ENCODE data around the gene GRIN2A. TPM values are rescaled to one million over a fixed set of nuclear protein-coding genes. Genes with fewer than 3 reads are reported as not detected.

The GRIN2A gene
- total and polyA plus RNA-seq, 10 donors: under 0.01 to 0.10 (median 0.03) TPM; not detected in 7

GRCh38 chr16:10165643-10166042 lies 16.6 kb downstream of the GRIN2A start:
- Histone ChIP-seq H3K27ac (no peak overlapping the region), H3K9me3 (no peaks in the 10 kb centered on the region), H3K27me3 (replicated peaks in 1 of 7) (peaks cover 0 to 46% (median 0%) of the 10 kb centered on the region in 7 donors), H3K4me1 (no peaks in the 10 kb centered on the region), H3K36me3 (no peaks in the 10 kb centered on the region), H3K4me3 (no peak overlapping the region)
- DNase-seq: no peak
- intact Hi-C loops (cut with DNase I; ENCODE audit: low total_unique reads): no loop called here
- 52 to 82% (median 71%) methylated on average over 1 of the region's 1 CpG for WGBS, 5 donors
- TF ChIP-seq POLR2A (IDR thresholded peaks at IDR 0.05) (no peak), CTCF (IDR thresholded peaks at IDR 0.05 in 8 of 11, conservative IDR thresholded peaks at IDR 0.05 in 3 of 11) (no peak), POLR2AphosphoS5 (IDR thresholded peaks at IDR 0.05) (no peak)

- Histone ChIP-seq H3K4me1 (no peaks in the 10 kb centered on the region), H3K27me3 (replicated peaks in 1 of 7) (peaks cover 0 to 60% (median 0%) of the 10 kb centered on the region in 7 donors), H3K36me3 (no peaks in the 10 kb centered on the region), H3K9me3 (peaks cover 0 to 4% (median 0%) of the 10 kb centered on the region in 8 donors), H3K27ac (no peak overlapping the region), H3K4me3 (no peak overlapping the region)
- 46 to 90% (median 63%) methylated on average over 1 of the region's 1 CpG for WGBS, 5 donors
- intact Hi-C loops (cut with DNase I; ENCODE audit: low total_unique reads): no loop called here
- TF ChIP-seq POLR2AphosphoS5 (IDR thresholded peaks at IDR 0.05) (no peak), CTCF (IDR thresholded peaks at IDR 0.05 in 8 of 11, conservative IDR thresholded peaks at IDR 0.05 in 3 of 11) (no peak), POLR2A (IDR thresholded peaks at IDR 0.05) (no peak)
- no peak for DNase-seq
These were observed 19.2 kb downstream of the GRIN2A start for GRCh38 chr16:10162981-10163380.

- no peak for DNase-seq
- Histone ChIP-seq H3K27me3 (replicated peaks in 1 of 7) (peaks cover 0 to 32% (median 0%) of the 10 kb centered on the region in 7 donors), H3K9me3 (peaks cover 0 to 4% (median 0%) of the 10 kb centered on the region in 8 donors), H3K27ac (no peak overlapping the region), H3K36me3 (no peaks in the 10 kb centered on the region), H3K4me3 (no peak overlapping the region), H3K4me1 (no peaks in the 10 kb centered on the region)
- WGBS, 5 donors: 81 to 91% (median 87%) methylated on average over 4 of the region's 4 CpGs
- intact Hi-C loops (cut with DNase I; ENCODE audit: low total_unique reads): no loop called here
- TF ChIP-seq POLR2AphosphoS5 (IDR thresholded peaks at IDR 0.05) (no peak), CTCF (IDR thresholded peaks at IDR 0.05 in 8 of 11, conservative IDR thresholded peaks at IDR 0.05 in 3 of 11) (no peak), POLR2A (IDR thresholded peaks at IDR 0.05) (no peak)
These were observed 26.1 kb downstream of the GRIN2A start for GRCh38 chr16:10156099-10156498.

- Histone ChIP-seq H3K4me3 (no peak overlapping the region), H3K9me3 (peaks cover 0 to 4% (median 0%) of the 10 kb centered on the region in 8 donors), H3K4me1 (no peaks in the 10 kb centered on the region), H3K27ac (no peak overlapping the region), H3K36me3 (no peaks in the 10 kb centered on the region), H3K27me3 (replicated peaks in 1 of 7) (peaks cover 0 to 30% (median 0%) of the 10 kb centered on the region in 7 donors)
- 60 to 87% (median 73%) methylated on average over 2 of the region's 2 CpGs for WGBS, 5 donors
- TF ChIP-seq POLR2AphosphoS5 (IDR thresholded peaks at IDR 0.05) (no peak), CTCF (IDR thresholded peaks at IDR 0.05 in 8 of 11, conservative IDR thresholded peaks at IDR 0.05 in 3 of 11) (no peak), POLR2A (IDR thresholded peaks at IDR 0.05) (no peak)
- no peak for DNase-seq
- intact Hi-C loops (cut with DNase I; ENCODE audit: low total_unique reads): no loop called here
These were observed 27.8 kb downstream of the GRIN2A start for GRCh38 chr16:10154389-10154788.

Data from spleen (tissue), 11 donors.